HepG2 (cell line): ENCODE results near the gene SPAAR. TPM values are rescaled to one million over a fixed set of nuclear protein-coding genes. Genes with fewer than 3 reads are reported as not detected.

Source experiments
- AGO2 ChIP-seq: fragments of 200-400 bp; formaldehyde crosslinking; optimal IDR thresholded peaks from 2 replicates; pipeline ENCODE3; 2017; ENCODE audit warnings: mild to moderate bottlenecking, low read depth, low read length, moderate library complexity
- FOSL1 ChIP-seq: sonication (generic); formaldehyde crosslinking; IDR thresholded peaks from 2 replicates; pipeline ENCODE4 v1.9.0; 2021; ENCODE audit warnings: missing genetic modification reagents, borderline replicate concordance
- HOXA9 ChIP-seq: sonication (generic); formaldehyde crosslinking; IDR thresholded peaks from 2 replicates; pipeline ENCODE4 v1.8.1; 2022; ENCODE audit warnings: missing genetic modification reagents, mild to moderate bottlenecking, moderate library complexity, borderline replicate concordance
- POLR2AphosphoS5 ChIP-seq: IDR thresholded peaks from 2 replicates; pipeline ENCODE4 v1.6.1; 2012; ENCODE audit warnings: low read depth, low read length
- RBAK ChIP-seq: sonication (generic); formaldehyde crosslinking; IDR thresholded peaks from 2 replicates; pipeline ENCODE4 v1.5.1; 2020; ENCODE audit warnings: mild to moderate bottlenecking, missing genetic modification reagents
- SALL1 ChIP-seq: sonication (generic); formaldehyde crosslinking; IDR thresholded peaks from 2 replicates; pipeline ENCODE4 v1.8.0; 2022; ENCODE audit warnings: mild to moderate bottlenecking, missing genetic modification reagents
- SIX4 ChIP-seq: sonication (generic); formaldehyde crosslinking; IDR thresholded peaks from 2 replicates; pipeline ENCODE4 v1.4.0; 2020; ENCODE audit warnings: missing genetic modification reagents
- TCF12 ChIP-seq, 2 experiments: fragments of 450-650 bp in 1 of 2; sonication (generic) in 1 of 2; formaldehyde crosslinking in 1 of 2; IDR thresholded peaks; 2 replicates each; pipeline versions ENCODE4 v1.6.1 to v1.8.0; 2017 to 2022; ENCODE audit warnings: antibody characterized with exemption in 1 of 2, mild to moderate bottlenecking in 1 of 2, missing genetic modification reagents in 1 of 2, moderate library complexity in 1 of 2
- THAP11 ChIP-seq: IDR thresholded peaks from 2 replicates; pipeline ENCODE4 v1.6.1; 2016; ENCODE audit warnings: missing biosample characterization, missing genetic modification reagents
- XRCC5 ChIP-seq: fragments of 200-400 bp; formaldehyde crosslinking; optimal IDR thresholded peaks from 2 replicates; pipeline ENCODE3; 2017; ENCODE audit warnings: mild to moderate bottlenecking, low read length
- ZBTB40 ChIP-seq, 2 experiments: fragments of 450-650 bp in 1 of 2; sonication (generic) in 1 of 2; formaldehyde crosslinking in 1 of 2; IDR thresholded peaks; 2 replicates each; pipeline versions ENCODE4 v1.6.1 to v1.8.0; 2016 to 2022; ENCODE audit warnings: antibody characterized with exemption in 1 of 2, mild to moderate bottlenecking in 1 of 2, missing genetic modification reagents in 1 of 2
- ZC3H13 ChIP-seq: sonication (generic); formaldehyde crosslinking; IDR thresholded peaks from 2 replicates; pipeline ENCODE4 v1.8.1; 2023; ENCODE audit warnings: mild to moderate bottlenecking, missing genetic modification reagents, moderate library complexity
- ZFP37 ChIP-seq: sonication (generic); formaldehyde crosslinking; IDR thresholded peaks from 2 replicates; pipeline ENCODE4 v1.4.0; 2020; ENCODE audit warnings: missing genetic modification reagents, borderline replicate concordance
- ZMYM2 ChIP-seq: sonication (generic); formaldehyde crosslinking; IDR thresholded peaks from 2 replicates; pipeline ENCODE4 v1.8.0; 2022; ENCODE audit warnings: mild to moderate bottlenecking, missing genetic modification reagents
- ZNF136 ChIP-seq: sonication (generic); formaldehyde crosslinking; IDR thresholded peaks from 2 replicates; pipeline ENCODE4 v1.8.1; 2022; ENCODE audit warnings: low read depth, mild to moderate bottlenecking, moderate library complexity, missing genetic modification reagents
- ZNF274 ChIP-seq: sonication (generic); formaldehyde crosslinking; IDR thresholded peaks from 2 replicates; pipeline ENCODE4 v1.5.1; 2020; ENCODE audit warnings: mild to moderate bottlenecking, missing genetic modification reagents
- ZNF337 ChIP-seq: sonication (generic); formaldehyde crosslinking; IDR thresholded peaks from 2 replicates; pipeline ENCODE4 v1.5.1; 2020; ENCODE audit warnings: missing genetic modification reagents, low read depth, mild to moderate bottlenecking, borderline replicate concordance
- ZNF350 ChIP-seq: sonication (generic); formaldehyde crosslinking; IDR thresholded peaks from 2 replicates; pipeline ENCODE4 v1.4.0; 2020; ENCODE audit warnings: mild to moderate bottlenecking, low read depth, missing genetic modification reagents, borderline replicate concordance
- polyA plus RNA-seq, 8 experiments: library from polyadenylated mRNA; depleted of rRNA in 3 of 8; stranded (reverse) in 7 of 8; unstranded in 1 of 8; fragments of >200 nt; fragmentation: Illumina TruSeq in 4 of 8; extraction: Trizol in 4 of 8; gene quantifications; 2 replicates each; pipeline versions ENCODE4 v1.2.1 to v1.2.3, GENCODE V29; 2011 to 2016; ENCODE audit warnings: low read depth in 4 of 8, missing spikeins in 1 of 8, mixed read lengths in 1 of 8; ENCODE audit not compliant: insufficient read depth in 1 of 8
- total RNA-seq, 5 experiments: library from RNA; depleted of rRNA; stranded (reverse); fragments of >200 nt; fragmentation: Illumina TruSeq; extraction: Trizol; gene quantifications; 2 replicates each; pipeline ENCODE4 v1.2.3, GENCODE V29; 2016; ENCODE audit warnings: low read depth in 1 of 5
- TF ChIP-seq, protein P1 (sequence below): IDR thresholded peaks from 2 replicates; pipeline ENCODE4 v1.6.1; 2016; ENCODE audit warnings: mild to moderate bottlenecking

Gene SPAAR
- total and polyA plus RNA-seq, 2 of the 13 experiments (the other 11 are each of a cell fraction or from before 2014, with no cell fraction given), result 0.07 TPM; not detected in 1

GRCh38 chr9:35945341-35946018 is 36.2 kb downstream of the SPAAR start (continued):
- TF ChIP-seq ZBTB40 (IDR thresholded peaks at IDR 0.05) (no peak), ZBTB40 (CRISPR knock-in tag; IDR thresholded peaks at IDR 0.05) (no peak), AGO2 (no peak), HOXA9 (CRISPR knock-in tag) (no peak), RBAK (CRISPR knock-in tag) (no peak), ZFP37 (CRISPR knock-in tag) (no peak), ZNF136 (CRISPR knock-in tag) (no peak), FOSL1 (CRISPR knock-in tag) (no peak), ZNF350 (CRISPR knock-in tag) (no peak), TCF12 (IDR thresholded peaks at IDR 0.05) (no peak), TCF12 (CRISPR knock-in tag; IDR thresholded peaks at IDR 0.05) (no peak), ZMYM2 (no peak), XRCC5 (peak; percentile 59), SALL1 (CRISPR knock-in tag) (no peak), ZNF337 (no peak), SIX4 (CRISPR knock-in tag) (no peak), ZC3H13 (CRISPR knock-in tag) (no peak), POLR2AphosphoS5 (no peak), ZNF274 (CRISPR knock-in tag) (no peak), THAP11 (CRISPR knock-in tag) (peak; percentile 78)
- TF ChIP-seq, protein P1, sequence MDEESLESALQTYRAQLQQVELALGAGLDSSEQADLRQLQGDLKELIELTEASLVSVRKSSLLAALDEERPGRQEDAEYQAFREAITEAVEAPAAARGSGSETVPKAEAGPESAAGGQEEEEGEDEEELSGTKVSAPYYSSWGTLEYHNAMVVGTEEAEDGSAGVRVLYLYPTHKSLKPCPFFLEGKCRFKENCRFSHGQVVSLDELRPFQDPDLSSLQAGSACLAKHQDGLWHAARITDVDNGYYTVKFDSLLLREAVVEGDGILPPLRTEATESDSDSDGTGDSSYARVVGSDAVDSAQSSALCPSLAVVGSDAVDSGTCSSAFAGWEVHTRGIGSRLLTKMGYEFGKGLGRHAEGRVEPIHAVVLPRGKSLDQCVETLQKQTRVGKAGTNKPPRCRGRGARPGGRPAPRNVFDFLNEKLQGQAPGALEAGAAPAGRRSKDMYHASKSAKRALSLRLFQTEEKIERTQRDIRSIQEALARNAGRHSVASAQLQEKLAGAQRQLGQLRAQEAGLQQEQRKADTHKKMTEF, result peak; percentile 48; the same call in 1 of the 2 replicates
